Measurements from ENCODE around the gene ETV4.
"Not testable (repeated sequence)": the region's sequence is repeated elsewhere in the genome, so short reads cannot be mapped to it uniquely, and the experiment has no call there.

DNA sequence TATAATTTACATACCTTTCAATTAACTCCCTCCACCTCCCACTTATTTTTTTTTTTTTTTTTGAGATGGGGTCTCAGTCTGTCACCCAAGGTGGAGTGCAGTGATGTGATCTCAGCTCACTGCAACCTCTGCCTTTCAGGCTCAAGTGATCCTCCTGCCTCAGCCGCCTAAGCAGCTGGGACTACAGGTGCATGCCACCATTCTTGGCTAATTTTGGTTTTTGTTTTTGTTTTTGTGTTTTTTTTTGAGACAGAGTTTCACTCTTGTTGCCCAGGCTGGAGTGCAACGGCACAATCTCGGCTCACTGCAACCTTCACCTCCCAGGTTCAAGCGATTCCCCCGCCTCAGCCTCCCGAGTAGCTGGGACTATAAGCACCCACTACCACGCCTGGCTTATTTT lies 36.7 kb downstream of the ETV4 start:
- TF ChIP-seq, protein P1, sequence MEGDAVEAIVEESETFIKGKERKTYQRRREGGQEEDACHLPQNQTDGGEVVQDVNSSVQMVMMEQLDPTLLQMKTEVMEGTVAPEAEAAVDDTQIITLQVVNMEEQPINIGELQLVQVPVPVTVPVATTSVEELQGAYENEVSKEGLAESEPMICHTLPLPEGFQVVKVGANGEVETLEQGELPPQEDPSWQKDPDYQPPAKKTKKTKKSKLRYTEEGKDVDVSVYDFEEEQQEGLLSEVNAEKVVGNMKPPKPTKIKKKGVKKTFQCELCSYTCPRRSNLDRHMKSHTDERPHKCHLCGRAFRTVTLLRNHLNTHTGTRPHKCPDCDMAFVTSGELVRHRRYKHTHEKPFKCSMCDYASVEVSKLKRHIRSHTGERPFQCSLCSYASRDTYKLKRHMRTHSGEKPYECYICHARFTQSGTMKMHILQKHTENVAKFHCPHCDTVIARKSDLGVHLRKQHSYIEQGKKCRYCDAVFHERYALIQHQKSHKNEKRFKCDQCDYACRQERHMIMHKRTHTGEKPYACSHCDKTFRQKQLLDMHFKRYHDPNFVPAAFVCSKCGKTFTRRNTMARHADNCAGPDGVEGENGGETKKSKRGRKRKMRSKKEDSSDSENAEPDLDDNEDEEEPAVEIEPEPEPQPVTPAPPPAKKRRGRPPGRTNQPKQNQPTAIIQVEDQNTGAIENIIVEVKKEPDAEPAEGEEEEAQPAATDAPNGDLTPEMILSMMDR (IDR thresholded peaks at IDR 0.05): not testable (repeated sequence)
- TF ChIP-seq EZH2phosphoT487, EZH2 (IDR thresholded peaks at IDR 0.05): not testable (repeated sequence)

Measured in neural progenitor cell (in vitro differentiated cells).